GM21619 (cell line): Measurements from ENCODE around the gene OR2W1.
A peak's percentile ranks its signal among the peaks of the same experiment; 100 is the strongest.

Experiments used
- ATAC-seq: cut with Tn5 transposase; IDR thresholded peaks from one replicate; pipeline ENCODE4 v1.9.1; 2021; ENCODE audit not compliant: unreplicated experiment

The OR2W1 gene

GRCh38 chr6:29045075-29045474, at the start of gene OR2W1:
OR2W1 (minus strand) TSS chr6:29045175; CDS start chr6:29045175, 0 bp downstream.
- ATAC-seq: no peak

GRCh38 chr6:29092957-29093356, 48.0 kb upstream of the OR2W1 start:
- no peak for ATAC-seq

- ATAC-seq: no peak
Measured at GRCh38 chr6:29087213-29087612, 42.2 kb upstream of the OR2W1 start, which contains the start of gene OR2B3. OR2B3 (minus strand) TSS chr6:29087313; CDS start chr6:29087248, 65 bp downstream.

- ATAC-seq: no peak
Measured at GRCh38 chr6:29082457-29082856, 37.5 kb upstream of the OR2W1 start.

- no peak for ATAC-seq
Measured at GRCh38 chr6:29081312-29081711, 36.3 kb upstream of the OR2W1 start.

GRCh38 chr6:29079203-29079602, 34.2 kb upstream of the OR2W1 start:
- no peak for ATAC-seq

- no peak for ATAC-seq
Measured at GRCh38 chr6:29071831-29072723, 27.1 kb upstream of the OR2W1 start.

GRCh38 chr6:29051680-29052079, 6.7 kb upstream of the OR2W1 start:
- ATAC-seq: no peak

- no peak for ATAC-seq
Measured at GRCh38 chr6:29035951-29036350, 9.0 kb downstream of the OR2W1 start.

GRCh38 chr6:29028821-29029220, 16.2 kb downstream of the OR2W1 start:
- no peak for ATAC-seq

GRCh38 chr6:29025927-29026585, 18.9 kb downstream of the OR2W1 start:
- no peak for ATAC-seq

- ATAC-seq: no peak
Measured at GRCh38 chr6:29021434-29021833, 23.5 kb downstream of the OR2W1 start.

- no peak for ATAC-seq
Measured at GRCh38 chr6:29019629-29020028, 25.3 kb downstream of the OR2W1 start.

- no peak for ATAC-seq
Measured at GRCh38 chr6:29017428-29017802, 27.6 kb downstream of the OR2W1 start.

GRCh38 chr6:29016559-29017427, 28.2 kb downstream of the OR2W1 start:
- ATAC-seq: peak; percentile 83

- ATAC-seq: no peak
Measured at GRCh38 chr6:29014729-29015608, 30.0 kb downstream of the OR2W1 start.

GRCh38 chr6:29011276-29011734, 33.7 kb downstream of the OR2W1 start:
- ATAC-seq: no peak

- ATAC-seq: no peak
Measured at GRCh38 chr6:29009358-29009757, 35.6 kb downstream of the OR2W1 start.

- ATAC-seq: no peak
Measured at GRCh38 chr6:29008089-29008488, 36.9 kb downstream of the OR2W1 start.
